CD4-positive, alpha-beta T cell treated with Interleukin-21 for 1 hour (primary cell): Measurements from ENCODE around the gene OPCML.

Source experiments
- DNase-seq: peaks from one replicate; pipeline ENCODE4 v3.0.0-alpha.2; 2020

Gene OPCML

DNA sequence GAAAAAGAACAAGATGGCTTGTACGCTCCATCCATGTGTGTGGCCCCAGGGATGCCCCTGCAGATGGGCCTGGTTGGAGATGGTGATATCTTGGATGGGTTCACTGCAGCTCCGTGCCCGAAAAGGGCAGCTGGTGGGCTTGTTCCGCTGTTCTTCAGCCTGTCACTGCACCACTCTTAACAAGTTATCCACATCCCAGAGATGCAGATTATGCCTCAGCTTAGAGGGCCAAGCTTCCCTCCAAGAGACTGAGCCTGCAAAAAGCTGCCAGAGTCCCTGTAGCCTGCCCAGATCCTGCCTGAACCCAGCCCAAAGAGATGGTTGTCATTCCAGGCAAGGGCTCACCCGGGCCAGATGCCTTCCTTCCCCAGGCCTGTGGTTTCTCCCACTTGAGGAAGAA, 308.0 kb downstream of the OPCML start:
- no peak for DNase-seq

DNA sequence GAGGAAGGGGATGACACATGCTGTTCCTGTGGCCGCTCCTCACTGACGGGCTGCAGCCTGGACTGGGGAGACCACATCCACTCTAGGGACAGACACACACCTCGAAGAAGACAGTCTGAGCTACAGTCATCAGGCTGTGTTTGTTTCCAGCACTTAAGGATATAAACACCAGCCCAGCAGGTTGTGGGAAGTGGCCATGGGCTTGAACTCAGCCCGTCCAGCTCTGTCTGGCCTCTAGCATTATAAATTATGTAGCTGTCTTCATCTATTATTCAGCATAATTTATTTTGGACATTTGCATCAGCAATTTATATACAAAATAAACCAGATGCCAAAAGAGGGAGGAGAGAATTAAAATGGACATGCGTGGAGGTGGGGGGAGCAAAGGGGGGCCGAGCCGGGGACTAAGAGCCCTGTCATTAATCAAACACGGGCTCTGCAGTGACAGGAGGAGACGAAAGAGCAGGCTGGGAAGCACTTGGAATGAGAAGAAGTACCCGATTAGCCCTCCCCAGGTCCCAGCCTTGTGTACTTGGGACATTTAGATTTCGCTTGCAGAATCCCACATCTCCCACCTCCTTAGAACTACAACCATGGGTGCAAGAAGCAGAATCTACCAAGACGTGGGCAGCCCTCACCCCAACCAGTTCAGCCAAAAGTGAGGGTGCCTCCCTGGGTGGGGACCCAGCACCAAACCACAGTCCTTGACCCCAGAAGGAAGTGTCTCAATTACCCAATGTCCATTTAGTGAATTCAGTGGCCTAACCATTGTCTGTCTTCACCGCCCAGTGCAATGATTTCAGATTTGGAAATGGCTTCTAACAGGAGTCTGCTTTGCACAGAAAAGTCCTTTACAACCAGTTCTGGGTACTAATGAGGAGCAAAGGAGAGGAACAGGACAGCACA, 309.6 kb downstream of the OPCML start:
- no peak for DNase-seq

DNA sequence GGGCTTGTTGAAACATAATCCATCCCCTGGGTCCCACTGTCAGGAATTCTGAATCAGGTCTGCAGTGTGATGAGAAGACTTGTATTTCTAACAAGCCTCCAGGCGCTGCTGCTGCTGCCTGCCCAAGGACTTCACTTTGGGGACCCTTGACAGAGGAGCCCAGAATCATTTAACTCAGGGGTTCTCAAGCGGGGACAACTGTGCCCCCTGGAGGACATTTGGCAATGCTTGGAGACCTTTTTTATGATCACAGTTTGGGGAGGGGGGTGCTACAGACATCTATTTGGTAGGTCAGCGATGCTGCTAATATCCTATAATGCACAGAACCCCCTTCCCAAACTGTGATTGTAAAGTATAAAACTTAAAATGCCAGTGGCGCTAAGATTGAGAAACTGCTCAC, 312.8 kb downstream of the OPCML start:
- no peak for DNase-seq

DNA sequence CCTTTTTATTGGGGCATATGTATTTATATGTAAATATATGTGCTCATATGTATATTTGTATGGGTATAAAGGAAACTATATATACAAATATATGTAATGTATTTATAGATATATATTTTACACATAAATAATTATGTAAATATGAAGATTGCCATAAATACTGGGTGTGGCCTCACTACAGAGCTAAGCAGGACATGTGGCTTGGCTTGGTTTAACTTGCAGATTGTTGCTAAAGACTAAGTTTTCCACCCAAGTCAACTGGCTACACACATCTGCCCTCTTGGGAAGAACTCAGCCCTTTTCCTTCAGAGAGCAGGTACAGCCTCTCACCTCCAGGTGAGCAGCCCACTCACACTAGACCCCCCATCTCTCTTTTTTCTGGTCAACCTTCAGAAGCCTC, 315.5 kb downstream of the OPCML start:
- DNase-seq = no peak

DNA sequence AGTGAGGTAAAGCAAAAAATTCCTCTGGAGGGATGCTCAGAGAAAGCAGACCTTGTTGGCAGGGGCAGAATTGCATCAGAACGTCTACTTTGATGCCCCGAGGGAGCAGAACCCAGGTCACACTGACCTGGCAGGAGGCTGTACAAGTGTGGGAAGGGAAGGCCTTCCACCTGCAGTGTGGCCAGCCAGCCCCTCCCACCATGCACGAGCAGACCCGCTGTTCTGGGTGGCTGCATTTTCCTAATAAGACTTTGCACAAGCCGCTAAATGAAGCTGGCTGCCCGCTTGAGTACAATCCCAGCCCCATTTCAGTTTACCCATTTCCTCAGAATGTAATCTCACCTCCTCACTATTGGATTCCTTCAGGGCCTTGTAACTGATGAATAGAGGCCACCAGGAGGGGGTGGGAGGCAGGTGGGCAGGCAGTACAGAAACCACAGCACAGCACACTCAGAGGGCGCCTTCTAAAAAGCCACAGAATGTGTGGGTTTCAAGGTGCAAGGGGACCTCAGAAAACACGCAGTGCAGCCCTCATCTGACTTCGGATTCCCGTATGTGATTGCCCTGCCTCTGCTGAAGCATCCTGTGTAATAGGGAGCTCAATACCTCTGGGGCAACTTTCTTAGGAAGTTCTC, 316.6 kb downstream of the OPCML start:
- no peak for DNase-seq

DNA sequence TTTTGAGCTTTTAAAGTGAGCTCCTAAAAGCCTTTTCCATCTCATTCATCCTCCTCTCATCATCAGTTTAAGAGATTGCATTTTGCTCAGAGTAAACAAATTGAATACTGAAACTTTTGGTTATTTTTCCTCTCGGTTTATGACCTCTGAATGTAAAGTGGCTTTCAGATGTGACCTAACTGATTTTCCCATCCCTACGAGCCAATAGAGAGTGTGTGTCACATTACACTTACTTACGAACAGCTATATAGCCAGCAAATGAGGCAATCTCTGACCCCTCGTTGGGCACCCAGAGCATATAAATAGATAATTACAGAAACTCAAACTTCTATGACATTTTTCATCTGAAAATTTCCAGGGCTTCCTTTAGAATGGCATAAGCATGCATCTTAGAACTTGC, 317.7 kb downstream of the OPCML start:
- no peak for DNase-seq

DNA sequence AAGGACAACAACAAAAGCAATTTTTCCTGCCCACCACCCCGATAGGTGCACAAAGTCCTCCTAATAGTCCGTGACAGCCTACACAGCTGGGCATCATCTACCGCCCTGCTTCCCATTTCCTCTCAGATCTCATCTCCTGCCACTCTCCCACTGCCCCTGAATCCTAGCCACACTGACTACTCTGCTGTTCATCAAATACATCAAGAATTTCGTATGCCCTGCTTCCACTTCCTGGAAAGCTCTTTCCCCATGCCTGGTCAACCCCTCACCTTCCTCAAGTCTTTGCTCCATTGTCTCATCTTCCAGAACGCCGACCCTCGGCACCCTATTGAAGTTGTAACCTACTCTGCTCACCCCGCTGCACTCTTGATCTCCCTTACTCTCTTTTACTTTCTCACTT, 320.1 kb downstream of the OPCML start:
- DNase-seq = no peak

DNA sequence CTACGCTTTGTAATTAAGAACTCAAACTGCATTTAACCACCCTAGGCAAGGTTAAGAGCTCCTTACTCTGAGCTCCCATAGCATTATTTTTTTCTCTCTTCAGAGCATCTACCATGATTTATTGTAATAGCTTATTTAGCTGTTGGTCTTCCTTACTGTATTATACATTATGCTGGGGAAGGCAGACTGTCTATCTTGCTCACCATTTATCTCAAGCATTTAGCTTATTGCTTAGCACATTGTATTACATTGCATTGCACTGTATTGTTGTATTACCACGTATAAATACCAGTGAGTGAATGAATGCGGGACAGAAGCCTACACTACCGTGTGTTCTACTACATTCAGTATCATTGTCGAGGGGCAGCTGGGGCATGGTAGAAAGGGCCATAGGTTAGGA, 324.3 kb downstream of the OPCML start:
- no peak for DNase-seq

DNA sequence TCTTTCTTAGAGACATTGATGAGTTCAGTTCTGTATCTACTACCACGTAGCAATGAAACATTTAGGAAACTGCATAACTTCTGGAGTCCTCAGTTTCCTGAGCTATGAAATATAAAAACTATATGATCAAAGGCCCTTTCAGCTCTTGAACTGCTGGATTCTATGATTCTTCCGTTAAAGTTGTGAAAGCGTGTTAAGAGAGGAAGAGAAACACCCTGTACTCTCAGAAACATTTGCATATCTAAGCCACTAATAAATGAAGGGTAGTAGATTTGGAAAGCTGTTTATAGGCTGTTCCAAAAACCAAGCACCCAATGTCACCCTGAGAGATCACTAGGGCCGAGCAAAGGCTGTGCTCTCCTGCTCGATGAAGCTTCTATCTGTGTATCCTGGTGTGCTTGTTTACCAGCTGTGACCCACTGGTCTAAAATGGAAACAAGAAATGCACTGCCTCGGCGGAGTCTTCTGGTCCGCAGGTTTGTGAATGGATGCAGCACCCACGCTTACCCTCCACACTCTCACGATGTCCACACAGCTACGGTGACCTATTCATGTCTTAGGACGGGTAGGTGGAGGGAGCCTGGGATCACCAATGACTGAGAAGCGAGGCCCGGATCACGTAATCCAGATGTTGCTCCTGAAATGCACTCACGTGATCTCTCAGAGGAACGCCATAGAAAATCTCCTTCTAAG, 325.8 kb downstream of the OPCML start:
- DNase-seq = no peak

DNA sequence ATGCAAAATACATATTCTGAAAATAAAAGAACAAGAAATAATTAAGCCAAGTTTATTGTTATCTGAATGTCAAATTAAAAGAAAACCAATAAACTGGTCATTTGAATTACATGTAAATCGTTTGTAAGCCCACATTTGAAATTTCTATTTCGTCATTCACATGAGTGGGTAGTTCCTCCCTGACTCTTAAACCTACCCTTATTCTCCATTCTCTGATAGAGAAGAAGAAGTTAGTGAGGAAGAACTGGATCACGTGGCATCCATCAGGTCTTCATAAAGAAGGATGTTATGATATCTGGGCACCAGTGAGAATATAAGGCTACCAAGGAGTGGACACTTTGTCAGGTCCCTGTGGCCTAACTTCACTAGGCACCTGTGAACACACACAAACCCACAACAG, 328.1 kb downstream of the OPCML start:
- no peak for DNase-seq

DNA sequence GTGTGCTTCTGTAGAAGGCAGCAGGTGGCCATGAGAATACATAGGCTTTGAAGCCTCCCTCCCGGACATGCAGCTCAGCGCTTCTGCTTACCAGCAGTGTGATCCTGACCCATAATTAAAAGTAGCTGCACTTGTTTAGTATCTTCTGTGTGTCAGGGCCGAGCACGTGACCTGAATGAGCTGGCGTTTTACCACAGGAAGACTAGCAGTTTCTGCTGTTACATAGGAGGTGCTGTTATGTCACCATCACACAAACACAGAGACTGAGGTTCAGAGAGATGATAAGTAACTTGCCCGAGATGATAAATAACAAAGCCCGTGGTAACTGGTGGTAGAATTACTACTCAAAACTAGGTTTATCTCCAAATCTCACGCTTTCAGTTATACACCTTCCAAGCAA, 329.5 kb downstream of the OPCML start:
- DNase-seq = no peak

DNA sequence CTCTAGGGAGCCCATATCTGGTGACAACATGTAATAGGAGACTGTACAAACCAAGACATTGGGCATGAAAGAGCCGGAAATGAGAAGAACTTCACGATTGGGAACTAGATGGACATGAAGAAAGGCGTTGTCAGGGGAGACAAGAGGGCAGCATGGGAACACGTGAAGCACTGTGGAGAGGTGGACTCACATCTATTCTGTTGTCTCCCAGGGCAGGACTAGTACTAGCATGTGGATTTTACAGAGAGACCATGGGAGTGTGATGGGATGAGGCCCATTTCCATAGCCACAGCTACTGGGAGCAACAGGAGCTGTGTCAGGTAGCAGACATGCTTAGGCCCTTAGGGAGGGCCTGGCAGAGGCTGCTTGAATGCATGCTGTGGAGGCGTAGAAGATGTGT, 333.9 kb downstream of the OPCML start:
- DNase-seq = no peak

DNA sequence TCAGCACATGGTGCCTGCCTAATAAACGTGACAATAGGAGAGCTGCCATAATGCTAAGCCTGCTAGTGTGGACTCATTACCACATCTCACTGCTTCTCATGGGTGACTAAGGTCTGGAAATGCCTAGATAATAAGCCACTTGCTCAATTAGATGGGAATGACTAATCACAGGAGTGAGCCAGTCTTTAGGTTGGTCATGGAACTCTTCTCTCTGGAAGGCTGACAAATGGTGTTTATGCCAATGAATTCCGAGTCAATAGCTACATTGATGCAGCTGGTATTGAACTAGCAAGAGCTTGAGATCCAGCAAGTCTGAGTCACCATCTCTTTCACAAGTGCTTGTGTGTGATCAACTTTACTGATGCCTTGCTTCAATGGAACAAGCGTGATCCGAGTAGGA, 334.9 kb downstream of the OPCML start:
- no peak for DNase-seq

DNA sequence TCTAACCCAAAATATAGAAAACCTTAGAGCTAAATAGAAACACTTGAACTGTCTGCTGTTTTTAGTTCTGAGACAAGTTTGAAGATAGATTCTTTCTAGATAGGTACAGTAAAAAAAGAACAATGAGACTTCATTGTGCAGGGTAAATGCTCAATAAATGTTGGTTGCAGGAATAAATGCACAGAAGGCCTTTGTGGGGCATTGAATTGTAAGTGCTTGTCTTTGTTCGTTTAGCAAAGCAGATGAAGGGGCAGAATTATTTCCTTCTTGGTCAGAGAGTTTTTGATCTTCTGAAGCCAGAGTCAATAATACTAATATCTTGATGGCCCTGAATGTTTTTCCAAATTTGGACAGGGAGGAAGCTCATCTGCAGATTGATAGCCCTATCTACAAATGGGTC, 340.4 kb downstream of the OPCML start:
- no peak for DNase-seq

DNA sequence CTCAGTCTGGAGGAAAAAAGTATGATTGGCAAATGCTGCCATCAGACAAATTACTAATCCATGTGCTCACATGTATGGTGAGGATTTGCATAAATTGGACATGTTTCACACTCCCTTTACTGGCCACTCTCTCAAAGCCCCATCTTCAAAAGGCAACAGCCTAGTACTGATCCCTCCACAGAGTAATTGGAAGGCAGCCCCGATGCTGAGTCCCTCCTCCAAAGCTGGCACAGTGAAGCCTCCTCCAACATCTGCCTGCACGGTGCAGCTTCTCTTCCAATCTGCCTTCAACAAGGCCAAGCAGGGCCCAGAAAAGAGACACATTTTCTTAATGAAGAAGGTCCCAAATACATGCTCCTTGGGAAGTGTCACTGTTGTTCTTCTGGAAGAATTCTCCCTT, 350.6 kb downstream of the OPCML start:
- DNase-seq = no peak

DNA sequence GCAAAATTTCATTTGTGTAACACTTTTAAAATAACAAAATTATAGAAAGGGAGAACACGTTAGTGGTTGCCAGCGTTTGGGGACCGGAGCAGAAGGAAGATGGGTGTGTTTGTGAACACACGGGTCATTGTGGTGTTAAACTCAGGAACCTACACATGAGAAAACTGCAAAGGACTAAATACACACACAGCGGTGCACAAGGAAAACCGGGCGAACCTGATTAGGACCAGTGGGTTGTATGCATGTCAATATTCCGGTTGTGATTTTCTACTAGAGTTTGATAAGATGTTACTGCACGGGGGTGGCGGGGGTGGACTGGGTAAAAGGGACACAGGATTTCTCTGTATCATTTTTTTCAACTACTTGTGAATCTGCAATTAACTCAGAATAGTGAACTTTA, 351.2 kb downstream of the OPCML start:
- no peak for DNase-seq

DNA sequence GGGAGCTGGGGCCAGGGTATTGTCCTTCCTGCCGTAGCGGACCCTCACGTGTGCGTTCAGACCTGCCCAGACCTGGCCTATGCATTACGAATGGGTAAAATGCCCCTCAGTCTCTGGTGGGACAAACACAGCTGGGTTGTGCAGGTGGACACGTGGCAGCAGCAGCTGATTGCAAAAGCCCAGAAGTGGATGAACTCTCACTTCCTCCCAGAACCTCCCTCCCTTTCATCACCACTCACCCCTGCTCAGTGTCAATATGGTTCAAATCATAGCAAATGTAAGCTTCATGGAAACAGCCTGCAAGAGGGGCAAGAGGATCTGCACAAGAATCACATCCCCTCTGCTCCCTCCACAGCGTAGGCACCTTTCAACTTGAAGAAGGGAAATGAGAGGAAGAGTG, 352.1 kb downstream of the OPCML start:
- DNase-seq = no peak

DNA sequence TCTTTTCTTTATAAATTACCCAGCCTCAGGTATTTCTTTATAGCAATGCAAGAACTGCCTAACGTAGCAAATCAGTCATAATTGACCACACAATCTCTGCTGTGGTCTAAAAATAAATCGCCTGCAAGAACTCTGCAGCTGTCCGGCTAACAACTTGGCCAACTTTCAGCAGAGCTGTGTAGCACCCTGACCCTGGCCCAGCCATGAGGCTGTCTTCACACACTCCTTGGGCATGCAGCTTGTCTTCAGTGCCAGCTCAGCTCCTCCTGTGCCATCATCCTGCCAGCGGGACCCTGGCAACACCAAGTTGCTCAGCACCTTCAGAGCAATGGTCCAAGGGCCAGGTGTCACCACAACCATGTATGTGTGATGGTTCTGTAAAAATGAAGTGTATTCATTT, 355.6 kb downstream of the OPCML start:
- DNase-seq = no peak

DNA sequence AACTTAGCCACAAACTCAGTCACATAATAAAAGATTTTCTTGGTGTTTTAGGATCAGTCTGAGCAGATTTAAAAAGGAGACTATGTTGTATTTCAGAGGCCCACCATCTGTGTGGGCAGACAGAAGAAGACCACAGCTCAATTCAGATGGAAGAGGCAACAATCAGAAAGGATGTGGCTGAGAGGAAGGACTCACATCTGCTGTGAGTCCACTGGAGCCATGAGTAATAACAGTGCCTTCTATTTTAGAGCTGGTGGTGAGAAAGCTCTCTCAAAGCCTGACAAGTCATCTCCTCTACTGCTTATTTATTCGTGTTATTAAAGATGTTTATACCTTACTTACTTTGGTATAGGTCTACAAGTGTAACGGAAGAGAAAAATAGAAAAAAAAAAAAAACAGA, 357.2 kb downstream of the OPCML start:
- no peak for DNase-seq

DNA sequence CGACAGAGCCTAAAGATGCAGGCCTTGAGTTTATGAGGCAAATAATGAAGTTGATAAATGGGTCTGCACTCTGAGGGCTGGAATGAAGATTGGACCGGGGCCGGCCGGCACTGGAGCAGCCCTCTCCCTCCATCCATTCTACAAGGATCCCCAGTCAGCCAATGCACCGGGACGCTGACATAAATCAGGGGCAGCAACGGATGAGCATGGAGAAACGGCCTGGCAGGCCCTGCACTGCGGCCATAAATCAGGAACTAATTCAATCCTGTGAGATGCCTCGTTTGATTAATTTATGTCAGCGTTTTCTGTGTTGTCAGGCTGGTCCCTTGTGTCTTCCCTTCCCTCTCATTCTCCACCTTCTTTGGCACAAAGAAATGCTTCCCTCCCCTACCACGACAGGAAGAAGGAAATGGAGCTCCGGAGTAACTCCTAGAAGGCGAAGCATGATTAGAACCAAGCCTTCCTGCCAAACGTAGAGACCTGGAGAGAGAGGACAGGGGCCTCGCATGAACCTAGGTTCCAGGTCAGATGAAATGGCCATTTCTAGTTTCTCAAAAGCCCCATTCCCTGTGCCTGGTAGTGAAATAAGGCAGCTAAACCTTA, 358.4 kb downstream of the OPCML start:
- no peak for DNase-seq

DNA sequence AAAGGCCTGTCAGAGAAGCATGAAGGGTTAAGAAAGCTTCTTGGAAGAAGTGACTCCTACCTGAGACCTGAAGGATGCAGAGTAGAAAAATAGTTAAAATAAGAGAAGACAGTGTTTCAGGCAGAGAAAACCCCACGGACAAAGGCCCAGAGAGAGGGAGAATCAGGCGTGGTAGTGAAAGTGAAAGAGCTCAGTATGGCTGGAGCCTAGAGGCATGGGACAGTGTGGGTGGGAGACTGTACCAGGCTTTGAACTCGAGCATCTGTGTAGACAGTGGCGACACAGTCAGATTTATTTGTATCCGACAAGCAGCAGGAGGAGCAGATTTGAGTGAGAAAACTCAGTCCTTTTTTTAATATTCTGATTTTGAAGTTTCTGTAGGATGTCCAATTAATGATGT, 360.0 kb downstream of the OPCML start:
- no peak for DNase-seq

DNA sequence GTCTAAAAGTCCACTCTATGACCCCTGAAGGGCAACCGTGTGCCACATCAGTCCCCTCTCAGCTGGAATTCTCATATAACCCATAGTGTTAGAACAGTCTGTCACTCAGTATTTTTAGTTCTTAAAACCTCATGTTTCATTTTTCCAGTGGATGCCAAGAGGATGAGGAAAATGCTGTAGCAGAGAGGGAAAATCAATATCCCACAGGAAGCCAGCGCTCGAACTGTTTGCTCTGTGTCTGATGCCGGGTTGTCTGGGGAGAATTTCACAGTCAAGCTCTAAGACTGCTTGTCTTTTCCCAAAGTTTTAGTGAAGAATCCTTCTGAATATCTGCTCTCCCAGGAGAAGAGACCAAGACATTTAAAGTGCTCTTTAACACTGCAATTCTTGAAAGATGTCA, 360.9 kb downstream of the OPCML start:
- no peak for DNase-seq

DNA sequence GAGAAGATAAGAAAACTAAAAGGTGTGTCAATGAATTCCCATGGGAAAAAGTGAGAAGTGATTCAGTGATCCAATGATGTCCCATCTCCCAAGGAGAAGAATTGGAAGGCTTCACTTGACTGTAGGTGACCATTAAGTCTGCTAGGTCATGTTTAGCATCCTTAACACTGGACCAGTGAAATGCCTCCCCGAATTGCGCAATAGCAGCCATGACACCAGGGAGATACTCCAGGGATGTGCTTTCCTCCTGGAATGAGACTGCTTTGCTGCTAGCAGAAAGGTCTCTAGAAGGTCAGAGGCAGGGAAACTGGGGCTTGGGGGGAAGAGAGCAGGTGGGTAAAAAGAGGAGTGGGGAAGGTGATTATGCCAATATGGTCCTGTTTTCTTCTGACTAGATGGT, 364.3 kb downstream of the OPCML start:
- DNase-seq = no peak

DNA sequence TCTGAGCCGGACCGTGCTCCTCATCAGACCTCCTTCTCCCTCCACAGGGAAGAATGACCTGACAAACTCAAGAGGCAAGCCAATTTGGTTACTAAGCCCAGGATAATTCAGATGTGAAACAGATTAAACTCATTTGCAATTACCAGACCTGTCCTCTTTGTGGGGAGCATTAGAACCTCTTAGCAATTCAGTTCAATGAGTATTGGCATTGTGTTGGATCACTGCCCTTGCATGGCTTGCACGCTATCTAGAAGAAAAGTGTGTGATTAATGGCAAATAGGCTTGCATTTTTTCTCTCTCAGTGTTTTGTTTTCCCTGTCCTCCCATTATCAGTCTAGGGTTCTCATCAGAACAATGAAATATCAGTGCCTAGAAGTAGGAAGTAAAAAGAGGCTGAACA, 365.6 kb downstream of the OPCML start:
- no peak for DNase-seq
